Lower lobe of right lung (tissue), 2 donors: ENCODE data around the gene KRTAP1-3. TPM values are rescaled to one million over a fixed set of nuclear protein-coding genes. Genes with fewer than 3 reads are reported as not detected.
"Not testable (repeated sequence)": the region's sequence is repeated elsewhere in the genome, so short reads cannot be mapped to it uniquely, and the experiment has no call there.

Experiments used
- ATAC-seq, 2 donors: fragments of 200-7000 bp; cut with Tn5 transposase; one replicate each; pipeline ENCODE4 v1.9.1; 2020 to 2022; ENCODE audit warnings: mild to moderate bottlenecking in 2 of 2, moderate library complexity in 2 of 2
- DNase-seq: peaks from one replicate; pipeline ENCODE4 v3.0.0-alpha.2; 2020
- H3K27ac ChIP-seq: fragments of 200-600 bp; one replicate; pipeline ENCODE4 v1.8.0; 2022
- H3K27me3 ChIP-seq: fragments of 200-600 bp; one replicate; pipeline ENCODE4 v1.8.0; 2022; ENCODE audit warnings: low read depth
- H3K36me3 ChIP-seq: fragments of 200-600 bp; one replicate; pipeline ENCODE4 v1.8.0; 2022; ENCODE audit warnings: mild to moderate bottlenecking
- H3K4me1 ChIP-seq: fragments of 200-600 bp; one replicate; pipeline ENCODE4 v1.8.0; 2022
- H3K4me3 ChIP-seq: fragments of 200-600 bp; one replicate; pipeline ENCODE4 v1.8.0; 2022; ENCODE audit warnings: mild to moderate bottlenecking
- H3K9me3 ChIP-seq: fragments of 200-600 bp; one replicate; pipeline ENCODE4 v1.8.0; 2022
- CTCF ChIP-seq: fragments of 200-600 bp; IDR thresholded peaks from one replicate; pipeline ENCODE4 v1.8.0; 2022; ENCODE audit warnings: antibody characterized with exemption, mild to moderate bottlenecking
- intact Hi-C: fragments of 100-400 bp; cut with DNase I; formaldehyde crosslinking; loops from one replicate; pipeline ENCODE4 v1.11.0; 2022
- long read RNA-seq: library from polyadenylated mRNA; unstranded; transcript quantifications from one replicate; pipeline ENCODE4 v2.0.0, GENCODE V29; 2021
- total RNA-seq: library from RNA; stranded (reverse); fragmentation: NEBNext Ultra II Directional; extraction: Animal tissue kit (Norgen Biotek cat#: 25700); gene quantifications from one replicate; pipeline ENCODE4 v1.2.1, GENCODE V29; 2021
- donor health status: DM: no; HTN: yes; CAD: no; lungs with severe emphysema.

KRTAP1-3 gene
- total RNA-seq: not detected
- long read RNA-seq: 0 reads

- H3K27ac ChIP-seq, H3K36me3 ChIP-seq, H3K4me1 ChIP-seq, intact Hi-C loops, DNase-seq, H3K4me3 ChIP-seq, ATAC-seq, H3K27me3 ChIP-seq, H3K9me3 ChIP-seq: not testable (repeated sequence)
Observed at GRCh38 chr17:41034346-41034935, at the start of gene KRTAP1-3. KRTAP1-3 (minus strand) TSS chr17:41034874; CDS start chr17:41034821, 53 bp downstream.

DNA sequence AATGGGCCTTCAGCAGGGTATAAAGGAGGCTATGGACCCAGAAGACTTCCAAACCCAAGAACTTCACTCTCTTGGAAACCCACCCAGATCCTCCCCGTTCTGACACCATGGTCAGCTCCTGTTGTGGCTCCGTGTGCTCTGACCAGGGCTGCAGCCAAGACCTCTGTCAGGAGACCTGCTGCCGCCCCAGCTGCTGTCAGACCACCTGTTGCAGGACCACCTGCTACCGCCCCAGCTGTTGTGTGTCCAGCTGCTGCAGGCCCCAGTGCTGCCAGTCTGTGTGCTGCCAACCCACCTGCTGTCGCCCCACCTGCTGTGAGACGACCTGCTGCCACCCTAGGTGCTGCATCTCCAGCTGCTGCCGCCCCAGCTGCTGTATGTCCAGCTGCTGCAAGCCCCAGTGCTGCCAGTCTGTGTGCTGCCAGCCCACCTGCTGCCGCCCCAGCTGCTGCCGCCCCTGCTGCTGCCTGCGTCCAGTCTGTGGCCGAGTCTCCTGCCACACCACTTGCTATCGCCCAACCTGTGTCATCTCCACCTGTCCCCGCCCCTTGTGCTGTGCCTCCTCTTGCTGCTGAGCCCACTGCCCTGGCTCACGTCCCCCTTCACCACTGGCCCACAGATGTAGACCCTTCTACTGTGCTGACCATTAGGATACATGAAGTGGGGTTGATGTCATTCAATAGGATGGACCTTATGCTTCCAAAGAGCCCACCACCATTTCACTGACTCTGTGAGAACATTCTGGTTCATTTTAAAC is 49.6 kb upstream of the KRTAP1-3 start, which contains the start of gene KRTAP4-7:
TSS of gene KRTAP4-7 (plus strand) at position 51 of the 757 bp plus-strand sequence. CDS start at position 108, 57 bp downstream.
- DNase-seq, H3K27me3 ChIP-seq, H3K27ac ChIP-seq, ATAC-seq, H3K36me3 ChIP-seq, intact Hi-C loops, H3K9me3 ChIP-seq, H3K4me1 ChIP-seq, H3K4me3 ChIP-seq: not testable (repeated sequence)

GRCh38 chr17:41083427-41083826 is 48.8 kb upstream of the KRTAP1-3 start:
- H3K4me3 ChIP-seq, H3K27ac ChIP-seq, ATAC-seq, DNase-seq, intact Hi-C loops, H3K36me3 ChIP-seq, H3K4me1 ChIP-seq, H3K27me3 ChIP-seq, H3K9me3 ChIP-seq: not testable (repeated sequence)

- Histone ChIP-seq H3K4me1 (no peaks in the 10 kb centered on the region), H3K27me3 (no peaks in the 10 kb centered on the region), H3K36me3 (no peaks in the 10 kb centered on the region), H3K9me3 (no peaks in the 10 kb centered on the region), H3K4me3 (no peak overlapping the region), H3K27ac (no peak overlapping the region)
- ATAC-seq (no peak), DNase-seq (no peak)
- TF ChIP-seq CTCF: no peak
- intact Hi-C loops: no loop called here
Observed at GRCh38 chr17:41082626-41083025, 48.0 kb upstream of the KRTAP1-3 start.

GRCh38 chr17:41076788-41077187 is 42.1 kb upstream of the KRTAP1-3 start:
- DNase-seq: no peak
- H3K27me3 ChIP-seq: no peaks in the 10 kb centered on the region
- no peaks in the 10 kb centered on the region for H3K9me3 ChIP-seq
- no peak for TF ChIP-seq CTCF
- no peak overlapping the region for H3K27ac ChIP-seq
- H3K4me1 ChIP-seq: no peaks in the 10 kb centered on the region
- no peak overlapping the region for H3K4me3 ChIP-seq
- H3K36me3 ChIP-seq: no peaks in the 10 kb centered on the region
- intact Hi-C loops: no loop called here
- no peak for ATAC-seq

- H3K27me3 ChIP-seq: no peaks in the 10 kb centered on the region
- no peaks in the 10 kb centered on the region for H3K36me3 ChIP-seq
- intact Hi-C loops: no loop called here
- H3K9me3 ChIP-seq: no peaks in the 10 kb centered on the region
- H3K4me1 ChIP-seq: no peaks in the 10 kb centered on the region
- DNase-seq (no peak), ATAC-seq (no peak)
- no peak overlapping the region for H3K4me3 ChIP-seq
- no peak overlapping the region for H3K27ac ChIP-seq
- no peak for TF ChIP-seq CTCF
Observed at GRCh38 chr17:41073676-41074075, 39.0 kb upstream of the KRTAP1-3 start.
